ENCODE measurements around the gene RCOR3.

- TF ChIP-seq CTCF (IDR thresholded peaks at IDR 0.05) (no peak), POLR2A (IDR thresholded peaks at IDR 0.05) (no peak)
Measured at GRCh38 chr1:211279340-211279739, 20.2 kb downstream of the RCOR3 start.
